ENCODE data around the gene SACS. TPM values are rescaled to one million over a fixed set of nuclear protein-coding genes. Genes with fewer than 3 reads are reported as not detected.
"Not testable (repeated sequence)": the region's sequence is repeated elsewhere in the genome, so short reads cannot be mapped to it uniquely, and the experiment has no call there.

The SACS gene
- total RNA-seq, 1 experiment from 2014 or later: 14.2 TPM

DNA sequence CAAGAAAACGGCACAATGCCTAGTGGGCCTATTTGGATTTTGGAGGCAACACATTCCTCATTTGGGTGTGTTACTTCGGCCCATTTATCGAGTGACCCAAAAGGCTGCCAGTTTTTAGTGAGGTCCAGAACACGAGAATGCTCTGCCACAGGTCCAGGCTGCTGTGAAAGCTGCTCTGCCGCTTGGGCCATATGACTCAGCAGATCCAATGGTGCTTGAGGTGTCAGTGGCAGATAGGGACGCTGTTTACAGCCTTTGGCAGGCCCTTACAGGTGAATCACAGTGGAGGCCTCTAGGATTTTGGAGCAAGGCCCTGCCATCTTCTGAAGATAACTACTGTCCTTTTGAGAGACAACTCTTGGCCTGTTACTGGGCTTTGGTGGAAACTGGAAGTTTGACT is 118.7 kb downstream of the SACS start:
- DNase-seq (ENCODE audit: low spot score): not testable (repeated sequence)

DNA sequence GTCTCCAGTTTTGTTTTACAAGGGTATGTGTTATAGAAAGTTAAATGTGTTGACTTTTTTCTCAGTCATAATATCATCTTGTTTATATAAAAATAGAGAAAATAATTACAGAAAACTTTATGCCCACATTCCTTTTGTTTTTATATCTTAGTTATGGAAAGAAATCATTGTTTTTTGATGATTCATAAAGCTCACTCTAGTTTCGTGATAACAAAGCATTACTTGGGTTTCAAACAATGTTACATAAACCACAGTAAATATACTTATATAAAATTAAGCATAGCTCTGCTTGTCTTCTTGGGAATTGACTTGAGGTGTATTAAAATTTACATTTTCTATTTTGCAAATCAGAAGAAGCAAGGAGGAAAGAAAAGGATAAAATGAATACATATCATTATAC is 140.9 kb downstream of the SACS start:
- DNase-seq (ENCODE audit: low spot score): no peak

DNA sequence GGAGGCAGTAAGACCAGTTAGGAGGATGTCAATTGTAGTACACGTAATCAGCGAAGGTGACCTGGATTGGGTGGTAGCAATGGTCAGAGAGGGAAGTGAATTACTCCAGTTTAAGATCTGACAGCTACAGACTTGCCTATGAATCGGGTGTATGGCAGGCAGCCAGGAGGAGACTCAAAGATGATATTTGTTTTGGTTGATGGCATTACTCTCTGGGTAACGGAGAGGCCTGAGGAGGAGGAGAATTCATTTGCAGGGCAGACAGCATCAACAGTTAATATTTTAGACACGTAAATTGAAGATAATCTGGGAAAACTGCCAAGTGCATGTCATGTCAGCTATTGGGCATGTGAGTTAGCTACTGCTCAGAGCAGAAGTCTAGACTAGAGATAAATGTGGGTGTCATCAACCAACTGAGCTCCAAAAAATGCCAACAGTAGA is 143.6 kb downstream of the SACS start:
- DNase-seq (ENCODE audit: low spot score): no peak

DNA sequence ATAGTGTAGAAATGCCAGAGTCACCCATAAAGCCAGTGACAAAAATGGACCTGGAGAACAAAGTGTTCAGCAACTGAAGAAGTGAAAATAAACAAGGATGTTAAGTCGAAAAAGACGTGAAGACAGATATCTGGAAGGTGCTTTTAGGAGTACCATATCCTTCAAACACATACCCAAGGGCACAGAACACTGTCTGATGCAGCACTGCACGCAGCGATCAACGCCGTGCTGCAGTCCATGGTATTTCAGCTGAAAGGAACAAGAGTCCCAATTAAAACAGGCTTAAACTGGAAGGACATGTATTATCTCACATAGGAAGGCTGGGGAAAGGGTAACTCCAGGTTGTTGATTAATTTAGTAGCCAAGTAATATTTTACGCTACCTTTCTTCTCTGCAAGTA is 144.5 kb downstream of the SACS start:
- no peak for DNase-seq (ENCODE audit: low spot score)

DNA sequence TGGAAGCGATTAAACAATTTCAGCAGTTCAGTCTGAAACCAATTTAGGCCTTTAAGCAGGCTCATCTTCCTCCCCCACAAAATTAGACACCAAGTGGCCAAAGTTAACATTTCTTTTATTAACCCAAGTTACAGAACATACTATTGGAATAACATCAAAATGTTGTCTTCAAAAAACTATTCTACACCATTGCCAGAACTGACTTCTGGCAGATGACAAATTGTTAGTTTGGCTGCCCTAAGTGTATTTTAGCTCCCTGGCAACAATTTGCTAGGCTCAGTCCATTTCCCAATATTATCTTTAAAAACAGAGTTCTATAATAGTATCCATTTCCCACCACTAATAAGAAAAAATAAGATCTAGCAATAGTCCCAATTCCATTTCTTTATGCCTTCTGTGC is 144.9 kb downstream of the SACS start:
- no peak for DNase-seq (ENCODE audit: low spot score)

DNA sequence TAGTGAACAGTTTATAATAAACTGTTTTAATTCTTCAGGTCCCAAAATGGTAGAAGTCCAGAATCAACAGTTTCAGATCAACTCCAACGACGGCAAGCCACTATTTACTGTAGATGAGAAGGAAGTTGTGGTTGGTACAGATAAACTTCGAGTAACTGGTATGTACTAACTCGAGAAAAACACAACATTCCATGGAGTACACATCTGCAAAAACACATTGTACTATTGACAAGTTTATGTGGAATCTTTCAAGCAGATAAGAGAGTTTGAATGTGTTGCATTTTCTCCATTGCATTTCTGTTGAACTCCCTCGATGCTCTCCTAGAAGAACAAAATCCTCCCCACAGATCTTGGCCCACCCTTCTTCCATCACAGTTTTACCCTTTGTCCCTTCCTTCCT is 154.2 kb downstream of the SACS start:
- no peak for DNase-seq (ENCODE audit: low spot score)

Other genes starting within 250 kb of the SACS start
- 0.12 and 0.33 TPM in 2 replicates for gene TNFRSF19, start 136.7 kb upstream of the SACS start, total RNA-seq (2014; rRNA removed; shearing (Covaris generic))

All from H4 (cell line).